K562 (cell line): Measurements from ENCODE around the gene RASSF6. TPM values are rescaled to one million over a fixed set of nuclear protein-coding genes. Genes with fewer than 3 reads are reported as not detected.

Experiments
- ATAC-seq: fragments of 200-7000 bp; cut with Tn5 transposase; 3 replicates; pipeline ENCODE4 v1.9.1; 2020; ENCODE audit warnings: moderate library complexity
- BruUV-seq: library from RNA; stranded (reverse); fragments of 400-500 nt; replicated peaks from 2 replicates; lab custom pipeline; 2021; lab: Mats Ljungman, UMichigan
- CTCF ChIA-PET: fragments of 300-600 bp; formaldehyde crosslinking; extraction: SDS; loops from one replicate; lab custom pipeline; 2021; ENCODE audit warnings: low intra/inter-chr PET ratio; lab: Yijun Ruan, JAX
- POLR2A ChIA-PET: fragments of 300-600, 350-650 bp; sonication (Branson Sonifier 250); formaldehyde crosslinking; extraction: SDS; loops from one replicate; lab custom pipeline; 2021; ENCODE audit warnings: antibody characterized with exemption, inconsistent platforms; lab: Yijun Ruan, JAX
- DNase-seq, 4 experiments: peaks; one replicate each; pipeline versions ENCODE4 v3.0.0 to v3.0.0-alpha.2; 2011 to 2018; ENCODE audit warnings: low spot score in 3 of 4, mixed read lengths in 3 of 4; ENCODE audit errors: extremely low read depth in 1 of 4
- FAIRE-seq: peaks from 2 replicates; lab custom pipeline; 2011; peaks lifted over from hg19 to GRCh38; lab: Jason Lieb, UNC
- H2AFZ ChIP-seq: 2 replicates; pipeline ENCODE4 v1.6.0; 2011; ENCODE audit warnings: low read depth, low read length, control low read depth, inconsistent platforms
- H3K27ac ChIP-seq: fragments of 200-600 bp; 3 replicates; pipeline ENCODE4 v1.8.0; 2011; ENCODE audit warnings: low read depth, mild to moderate bottlenecking, control low read depth, inconsistent platforms, low read length, moderate library complexity, mixed read lengths; ENCODE audit errors: extremely low read depth
- H3K27me3 ChIP-seq, 2 experiments: fragments of 300-600 bp in 1 of 2; 2 replicates in 1 of 2; 3 replicates in 1 of 2; pipeline versions ENCODE4 v1.6.0 to v1.8.0; 2011; ENCODE audit warnings: inconsistent platforms in 2 of 2, low read length in 2 of 2, mild to moderate bottlenecking in 1 of 2, mixed read lengths in 1 of 2, moderate library complexity in 1 of 2; ENCODE audit not compliant: control insufficient read depth in 2 of 2, insufficient read depth in 2 of 2
- H3K36me3 ChIP-seq: fragments of 300-600 bp; 3 replicates; pipeline ENCODE4 v1.8.0; 2011; ENCODE audit warnings: mild to moderate bottlenecking, low read length, inconsistent platforms; ENCODE audit not compliant: control insufficient read depth, insufficient read depth
- H3K4me1 ChIP-seq, 2 experiments: fragments of 200-600 bp in 1 of 2; replicated peaks in 1 of 2; 2 replicates in 1 of 2; 3 replicates in 1 of 2; pipeline versions ENCODE4 v1.5.1 to v1.8.0; 2011; ENCODE audit warnings: inconsistent platforms in 2 of 2, low read length in 2 of 2, mild to moderate bottlenecking in 1 of 2, mixed read lengths in 1 of 2, moderate library complexity in 1 of 2; ENCODE audit not compliant: control insufficient read depth in 2 of 2, insufficient read depth in 2 of 2
- H3K4me2 ChIP-seq: 2 replicates; pipeline ENCODE4 v1.6.1; 2011; ENCODE audit warnings: low read length, control low read depth, inconsistent platforms, mixed read lengths; ENCODE audit not compliant: insufficient read depth
- H3K4me3 ChIP-seq: fragments of 200-600 bp; sonication (generic), shearing (Covaris generic); 2 replicates; pipeline ENCODE4 v1.5.1; 2016; ENCODE audit warnings: control low read depth, inconsistent platforms
- H3K79me2 ChIP-seq: fragments of 200-600 bp; 3 replicates; pipeline ENCODE4 v1.8.0; 2011; ENCODE audit warnings: low read length, inconsistent platforms; ENCODE audit not compliant: control insufficient read depth, insufficient read depth
- H3K9ac ChIP-seq, 2 experiments: 2 replicates each; pipeline versions ENCODE4 v1.6.0 to v1.6.1; 2011; ENCODE audit warnings: low read depth in 2 of 2, low read length in 2 of 2, control low read depth in 1 of 2, inconsistent platforms in 1 of 2, mild to moderate bottlenecking in 1 of 2, mixed read lengths in 1 of 2; ENCODE audit not compliant: insufficient read depth in 1 of 2
- H3K9me1 ChIP-seq: one replicate; pipeline ENCODE4 v1.6.0; 2011; ENCODE audit warnings: inconsistent platforms, mild to moderate bottlenecking, low read length, moderate library complexity; ENCODE audit not compliant: control insufficient read depth, insufficient read depth
- H3K9me3 ChIP-seq: replicated peaks from 2 replicates; pipeline ENCODE4 v1.5.1; 2011; ENCODE audit warnings: low read depth, low read length, inconsistent platforms; ENCODE audit not compliant: control insufficient read depth, insufficient read depth
- H4K20me1 ChIP-seq: replicated peaks from 2 replicates; pipeline ENCODE4 v1.6.1; 2011; ENCODE audit warnings: low read length, inconsistent platforms, mixed read lengths; ENCODE audit not compliant: control insufficient read depth, insufficient read depth
- ATF1 ChIP-seq, 2 experiments: fragments of 450-650 bp in 1 of 2; IDR thresholded peaks; 2 replicates each; pipeline ENCODE4 v1.6.1; 2016; ENCODE audit warnings: missing compliant biosample characterization in 1 of 2, missing genetic modification characterization in 1 of 2
- CEBPG ChIP-seq, 3 experiments: fragments of 200-800 bp in 1 of 3; sonication (Bioruptor generic) in 1 of 3; sonication (generic) in 1 of 3; formaldehyde crosslinking in 1 of 3; IDR thresholded peaks in 2 of 3; conservative IDR thresholded peaks in 1 of 3; 2 replicates each; pipeline versions ENCODE4 v1.6.1 to v1.8.0; 2016 to 2022; ENCODE audit warnings: missing compliant biosample characterization in 2 of 3, missing genetic modification characterization in 2 of 3, mild to moderate bottlenecking in 1 of 3, missing genetic modification reagents in 1 of 3
- E2F3 ChIP-seq: fragments of 250-450 bp; sonication (Bioruptor Pico); IDR thresholded peaks from 2 replicates; pipeline ENCODE4 v1.4.0; 2020; ENCODE audit warnings: mild to moderate bottlenecking
- FOSL1 ChIP-seq: fragments of 200-800 bp; sonication (Bioruptor generic); conservative IDR thresholded peaks from 2 replicates; pipeline ENCODE4 v1.6.1; 2016; ENCODE audit warnings: missing genetic modification characterization, missing compliant biosample characterization
- FOXA3 ChIP-seq, 2 experiments: fragments of 450-650 bp in 1 of 2; sonication (generic) in 1 of 2; formaldehyde crosslinking; IDR thresholded peaks in 1 of 2; conservative IDR thresholded peaks in 1 of 2; 2 replicates each; pipeline versions ENCODE4 v1.4.0 to v1.8.0; 2020 to 2022; ENCODE audit warnings: mild to moderate bottlenecking in 2 of 2, missing genetic modification reagents in 1 of 2
- FOXM1 ChIP-seq, 2 experiments: fragments of 450-650 bp in 1 of 2; sonication (generic) in 1 of 2; formaldehyde crosslinking in 1 of 2; IDR thresholded peaks; 2 replicates each; pipeline versions ENCODE4 v1.6.1 to v1.9.0; 2017 to 2022; ENCODE audit warnings: low read depth in 2 of 2, mild to moderate bottlenecking in 2 of 2, missing genetic modification reagents in 1 of 2, moderate library complexity in 1 of 2
- MAFG ChIP-seq: fragments of 450-650 bp; conservative IDR thresholded peaks from 2 replicates; pipeline ENCODE4 v1.6.1; 2016; ENCODE audit warnings: missing genetic modification characterization, missing compliant biosample characterization
- MEIS2 ChIP-seq: fragments of 450-650 bp; IDR thresholded peaks from 2 replicates; pipeline ENCODE4 v1.6.1; 2014; ENCODE audit warnings: mild to moderate bottlenecking; ENCODE audit not compliant: partially characterized antibody
- MITF ChIP-seq: IDR thresholded peaks from 2 replicates; pipeline ENCODE4 v1.6.1; 2014; ENCODE audit warnings: antibody characterized with exemption
- PBX2 ChIP-seq, 2 experiments: IDR thresholded peaks in 1 of 2; conservative IDR thresholded peaks in 1 of 2; 2 replicates each; pipeline ENCODE4 v1.6.1; 2016; ENCODE audit warnings: low read depth in 2 of 2, mild to moderate bottlenecking in 1 of 2, missing compliant biosample characterization in 1 of 2, missing genetic modification characterization in 1 of 2, moderate library complexity in 1 of 2
- PKNOX1 ChIP-seq: fragments of 450-650 bp; IDR thresholded peaks from 2 replicates; pipeline ENCODE4 v1.6.1; 2016
- POLR3G ChIP-seq: IDR thresholded peaks from 2 replicates; pipeline ENCODE4 v1.6.1; 2011; ENCODE audit not compliant: insufficient read length, insufficient replicate concordance; ENCODE audit errors: extremely low read depth
- SAP30 ChIP-seq: fragments of 200-600 bp; sonication (generic); IDR thresholded peaks from 2 replicates; pipeline ENCODE4 v1.6.1; 2012; ENCODE audit warnings: borderline replicate concordance, low read depth, mild to moderate bottlenecking, moderate library complexity, low read length, control low read depth, inconsistent platforms; ENCODE audit not compliant: insufficient read depth, poor library complexity, severe bottlenecking
- SRSF9 ChIP-seq: fragments of 200-400 bp; formaldehyde crosslinking; IDR thresholded peaks from 2 replicates; pipeline ENCODE4 v1.6.1; 2017; ENCODE audit warnings: low read depth, low read length, borderline replicate concordance
- WGBS: fragments of 100-300 bp; shearing (Covaris generic); methylation state at CpG from one replicate; pipeline ENCODE4 v1.1.6; 2016; ENCODE audit warnings: low coverage, mixed read lengths; ENCODE audit not compliant: insufficient coverage; ENCODE audit errors: missing lambda C conversion rate; 5-methylcytosine and 5-hydroxymethylcytosine counted together
- in situ Hi-C: fragments of 300-500 bp; cut with MboI; formaldehyde crosslinking; loops from 4 replicates; pipeline ENCODE4 v1.15.0; 2018; ENCODE audit warnings: inconsistent platforms, mixed read lengths
- intact Hi-C: fragments of 100-400 bp; cut with micrococcal nuclease; formaldehyde crosslinking; loops from 2 replicates; pipeline ENCODE4 v1.14.2; 2022
- polyA plus RNA-seq, 8 experiments: library from polyadenylated mRNA; depleted of rRNA in 4 of 8; stranded (reverse) in 5 of 8; unstranded in 3 of 8; fragments of >200 nt; fragmentation: Nextera tagmentation in 2 of 8; fragmentation: Illumina TruSeq in 1 of 8; extraction: Ambion mirVana in 2 of 8; extraction: Trizol in 1 of 8; gene quantifications; 2 replicates each; pipeline versions ENCODE4 v1.2.1 to v1.2.3, GENCODE V29; 2011 to 2014; ENCODE audit warnings: inconsistent platforms in 1 of 8, missing spikeins in 1 of 8
- total RNA-seq, 7 experiments: library from RNA; depleted of rRNA in 6 of 7; stranded (reverse); fragments of >200 nt in 6 of 7; fragmentation: Illumina TruSeq in 2 of 7; extraction: Trizol in 2 of 7; gene quantifications; 2 replicates each; pipeline versions ENCODE4 v1.2.1 to v1.2.3, GENCODE V29; 2011 to 2021; ENCODE audit warnings: low replicate concordance in 1 of 7

The RASSF6 gene
- total and polyA plus RNA-seq, 9 of the 15 experiments (the other 6 are each of a cell fraction or from before 2014, with no cell fraction given), result under 0.01 to 0.25 (median 0.06) TPM; not detected in 1

DNA sequence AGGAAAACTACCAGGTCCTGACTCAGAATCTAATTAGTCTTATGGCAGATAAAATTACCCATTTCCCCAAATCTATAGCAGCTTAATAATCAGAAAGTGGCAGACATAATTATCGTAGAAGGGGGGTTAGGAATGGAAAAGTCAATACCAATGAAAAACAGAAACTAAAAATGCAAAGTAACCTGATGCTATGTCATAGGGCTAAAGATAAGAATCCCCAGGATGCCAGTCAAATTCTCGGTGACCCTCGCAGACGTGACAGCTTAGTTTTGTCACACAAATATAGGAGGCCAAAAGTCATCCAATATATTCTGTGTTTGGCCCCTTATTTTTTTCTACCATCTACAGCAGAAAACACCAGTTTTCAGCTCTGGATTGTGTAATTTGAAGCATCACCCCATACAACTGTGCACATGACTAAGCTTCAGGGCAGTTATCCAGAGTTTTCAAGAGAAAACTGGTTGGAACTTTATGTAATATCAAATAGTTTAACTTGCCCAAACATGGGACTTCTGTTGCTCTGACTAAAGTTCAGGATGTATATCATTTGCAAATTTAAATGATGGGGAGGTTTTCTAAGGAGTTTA lies 30.9 kb downstream of the RASSF6 start:
- DNase-seq, result peak in 1 of 4 experiments; percentile 2
- H3K27ac ChIP-seq, result no peak overlapping the region
- ChIA-PET POLR2A (no interaction called here), CTCF (no interaction called here)
- WGBS, result 4% methylated on average over 4 of the region's 4 CpGs
- FAIRE-seq, result peak; percentile 23
- no peaks in the 10 kb centered on the region for H3K27me3 ChIP-seq
- no peaks in the 10 kb centered on the region for H4K20me1 ChIP-seq
- H3K4me2 ChIP-seq, result no peak overlapping the region
- H3K9ac ChIP-seq, result no peak overlapping the region
- no peak overlapping the region for H2AFZ ChIP-seq
- intact Hi-C loops, result no loop called here
- H3K79me2 ChIP-seq, result no peaks in the 10 kb centered on the region
- H3K4me1 ChIP-seq, result peaks cover 0 to 5% of the 10 kb centered on the region in 2 experiments; a peak in 1 of 5 replicates
- H3K9me3 ChIP-seq, result no peaks in the 10 kb centered on the region
- H3K9me1 ChIP-seq, result no peaks in the 10 kb centered on the region
- no peak for ATAC-seq
- no peaks in the 10 kb centered on the region for H3K36me3 ChIP-seq
- no TSS peak for BruUV-seq
- H3K4me3 ChIP-seq, result no peak overlapping the region
- in situ Hi-C loops, result no loop called here
- TF ChIP-seq FOXA3 (CRISPR knock-in tag; conservative IDR thresholded peaks at IDR 0.05 in 1 of 2, IDR thresholded peaks at IDR 0.05 in 1 of 2) (peak in 1 of 2 experiments; percentile 46; a peak in 2 of 4 replicates), PBX2 (CRISPR knock-in tag; IDR thresholded peaks at IDR 0.05; ENCODE audit: low read depth) (no peak), PBX2 (tag; conservative IDR thresholded peaks at IDR 0.05; ENCODE audit: low read depth) (peak; percentile 66), MEIS2 (peak; percentile 50), SAP30 (no peak), E2F3 (no peak), ATF1 (CRISPR knock-in tag; IDR thresholded peaks at IDR 0.05) (no peak), ATF1 (tag; IDR thresholded peaks at IDR 0.05) (peak; percentile 34; the same call in 1 of the 2 replicates), SRSF9 (no peak), FOSL1 (tag) (no peak), POLR3G (no peak), MITF (no peak), MAFG (tag) (0 out of 2 replicates have a peak, but pooled peaks have one; percentile 13), FOXM1 (IDR thresholded peaks at IDR 0.05; ENCODE audit: low read depth) (no peak), FOXM1 (CRISPR knock-in tag; IDR thresholded peaks at IDR 0.05; ENCODE audit: low read depth) (no peak), PKNOX1 (peak; percentile 91), CEBPG (CRISPR knock-in tag; IDR thresholded peaks at IDR 0.05) (no peak), CEBPG (tag; conservative IDR thresholded peaks at IDR 0.05 in 1 of 2, IDR thresholded peaks at IDR 0.05 in 1 of 2) (0 out of 4 replicates have a peak, but pooled peaks of 1 of the 2 experiments have one; percentile 39)
